G401 (cell line): ENCODE measurements around the gene PYY. TPM values are rescaled to one million over a fixed set of nuclear protein-coding genes. Genes with fewer than 3 reads are reported as not detected.
A peak's percentile ranks its signal among the peaks of the same experiment; 100 is the strongest.

ENCODE experiments used
- DNase-seq: peaks from one replicate; pipeline ENCODE4 v3.0.0-alpha.2; 2015; ENCODE audit warnings: low spot score
- in situ Hi-C: cut with HindIII; loops from 2 replicates; pipeline ENCODE4 v1.10.0; 2016; ENCODE audit warnings: low sequenced_read_pairs, mixed read lengths
- total RNA-seq: library from RNA; depleted of rRNA; stranded (reverse); fragments of >200 nt; shearing (Covaris generic); gene quantifications from 2 replicates; pipeline ENCODE4 v1.2.3, GENCODE V29; 2014

PYY gene
- total RNA-seq, 1 experiment from 2014 or later, result not detected

DNA sequence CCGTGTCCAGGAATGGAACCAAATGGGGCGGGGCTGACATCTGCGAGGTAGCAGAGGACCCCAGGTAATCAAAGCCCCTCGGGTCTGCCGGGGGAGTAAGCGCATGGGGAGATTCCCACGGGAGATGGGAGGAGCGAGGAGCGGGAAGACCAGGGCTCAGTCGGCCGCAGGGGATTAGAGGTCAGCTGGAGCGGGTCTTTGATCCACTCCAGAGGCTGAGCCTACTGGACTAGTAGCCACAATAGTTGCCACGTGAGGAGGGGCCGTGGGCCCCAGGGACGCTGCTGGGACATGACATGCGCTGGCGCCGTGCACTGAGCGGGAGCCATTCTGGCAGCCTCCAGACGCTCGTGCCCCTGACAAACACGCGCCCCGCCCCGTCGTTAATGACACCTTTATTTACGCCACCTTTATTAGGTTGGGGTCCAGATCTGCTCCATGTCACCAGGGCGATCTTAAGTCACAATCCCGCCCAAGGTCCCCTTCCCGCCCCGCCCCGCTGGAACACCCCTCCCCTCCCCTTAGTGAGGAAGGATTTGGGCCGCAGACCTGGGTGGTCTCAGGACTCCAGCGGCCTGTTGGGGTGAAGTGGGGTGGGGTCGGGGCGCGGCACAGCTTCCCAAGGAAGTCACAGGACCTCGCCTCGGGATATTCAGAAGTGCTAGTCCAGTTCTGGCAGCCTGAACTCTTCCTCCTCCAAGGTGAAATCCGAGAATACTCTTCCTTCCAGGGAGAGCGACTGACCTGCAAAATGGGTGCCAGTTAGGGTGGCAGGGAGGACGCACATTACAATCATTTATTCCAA, 26.5 kb downstream of the PYY start:
- in situ Hi-C loops, result no loop called here
- DNase-seq, result no peak

- no peak for DNase-seq
- in situ Hi-C loops, result no loop called here
These were observed 29.2 kb downstream of the PYY start for GRCh38 chr17:43924558-43924957.

DNA sequence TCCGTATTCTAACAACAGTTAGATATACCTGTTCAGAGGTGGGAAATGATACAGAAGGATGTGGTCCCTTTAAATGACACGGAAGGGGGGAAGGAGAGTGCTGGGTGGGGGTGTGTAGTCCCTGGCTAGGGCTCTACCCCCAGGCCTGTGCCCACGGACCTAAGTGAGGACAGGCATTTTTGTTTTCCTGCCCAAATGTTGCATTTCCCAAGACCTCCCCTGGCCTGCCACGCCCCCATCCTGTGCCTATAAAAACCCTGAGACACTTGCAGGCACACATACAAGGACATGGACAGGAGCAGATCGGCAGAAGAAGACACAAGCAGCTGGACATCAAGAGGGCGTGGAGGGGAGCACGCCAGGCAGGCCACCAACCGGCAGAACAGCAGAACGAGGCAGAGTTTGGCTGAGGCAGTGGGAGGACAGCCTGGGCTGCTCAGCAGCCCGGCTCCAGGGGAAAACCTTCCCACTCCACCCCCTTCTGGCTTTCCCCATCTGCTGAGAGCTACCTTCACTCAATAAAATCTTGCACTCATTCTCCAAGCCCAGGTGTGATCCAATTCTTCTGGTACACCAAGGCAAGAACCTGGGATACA, 33.1 kb downstream of the PYY start:
- no peak for DNase-seq
- in situ Hi-C loops, result no loop called here

DNA sequence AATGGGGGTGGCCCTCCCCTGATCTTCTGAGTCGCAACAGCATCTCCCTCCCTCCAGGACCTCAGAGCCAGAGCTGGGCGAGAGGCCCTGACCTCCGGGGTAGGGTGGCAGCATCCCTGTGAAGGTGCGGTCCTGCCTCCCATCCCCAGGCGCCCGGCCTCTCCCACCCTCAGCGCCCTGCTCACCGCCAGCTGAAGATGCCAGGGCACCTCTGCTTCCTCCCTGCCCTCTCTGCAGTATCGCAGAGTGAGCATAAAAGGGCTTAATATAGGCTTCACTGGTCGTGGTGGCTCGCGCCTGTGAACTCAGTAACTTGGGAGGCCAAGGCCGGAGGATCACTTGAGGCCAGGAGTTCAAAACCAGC, 35.7 kb downstream of the PYY start:
- DNase-seq, result no peak
- in situ Hi-C loops, result no loop called here

DNA sequence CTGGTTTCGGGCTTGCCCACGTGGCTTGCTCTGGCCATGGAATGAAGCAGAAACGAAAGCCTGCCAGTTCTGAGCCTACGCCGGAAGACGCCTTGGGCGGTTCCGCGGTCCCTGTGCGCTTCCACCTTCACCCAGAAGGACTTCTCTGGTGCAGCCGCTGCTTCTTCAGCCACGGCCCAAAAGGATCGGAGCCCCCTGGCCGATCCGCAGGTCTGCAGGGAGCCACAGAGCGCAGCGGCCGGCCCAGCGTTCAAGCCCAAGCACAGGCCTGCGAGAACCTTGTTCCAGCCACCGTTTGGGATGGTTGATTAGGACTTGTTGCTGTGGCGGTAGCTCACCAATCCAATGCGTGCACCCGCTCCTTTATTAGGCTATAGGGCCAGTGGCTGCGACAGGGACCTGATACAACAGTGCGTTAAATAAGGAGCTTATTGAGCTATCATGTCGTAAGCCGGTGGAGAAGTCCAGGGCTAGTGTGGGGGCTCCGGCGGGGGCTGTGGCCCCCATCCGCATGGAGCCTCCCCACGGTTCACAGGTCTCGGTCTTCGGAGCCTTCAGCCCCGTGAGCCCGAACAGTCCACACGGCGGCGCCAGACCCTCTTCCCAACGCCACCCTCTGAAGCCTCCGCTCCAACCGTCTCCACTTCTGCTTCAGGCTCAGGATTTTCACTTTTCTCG, 36.3 kb downstream of the PYY start:
- in situ Hi-C loops, result no loop called here
- peak; percentile 43 for DNase-seq

DNA sequence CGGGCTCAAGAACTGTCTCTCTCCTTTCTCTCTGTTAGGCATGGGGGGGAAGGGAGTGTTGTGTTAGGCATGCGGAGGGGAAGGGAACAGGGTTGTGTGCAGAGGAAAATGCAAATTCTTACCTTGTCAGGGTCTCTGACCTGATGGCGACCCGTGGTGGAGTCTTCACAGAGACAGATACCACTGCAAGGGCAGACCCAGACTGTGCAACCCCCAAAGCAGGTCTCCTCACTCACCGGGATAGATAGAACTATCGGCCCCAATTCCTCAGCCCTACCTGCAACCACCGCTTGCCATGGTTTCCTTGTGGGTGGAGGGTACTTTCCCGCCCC, 36.8 kb downstream of the PYY start:
- in situ Hi-C loops, result no loop called here
- DNase-seq, result no peak

GRCh38 chr17:43916385-43916784, 37.4 kb downstream of the PYY start:
- no peak for DNase-seq
- in situ Hi-C loops, result no loop called here

GRCh38 chr17:43915559-43915958, 38.2 kb downstream of the PYY start:
- in situ Hi-C loops, result no loop called here
- DNase-seq, result no peak

- no peak for DNase-seq
These were observed 39.3 kb downstream of the PYY start for GRCh38 chr17:43914451-43914850.

GRCh38 chr17:43913584-43913983, 40.2 kb downstream of the PYY start:
- in situ Hi-C loops, result no loop called here
- no peak for DNase-seq

More at GRCh38 chr17:43914451-43914850, 39.3 kb downstream of the PYY start:
- in situ Hi-C loops, result no loop called here

- DNase-seq, result no peak
- in situ Hi-C loops, result no loop called here
These were observed 41.0 kb downstream of the PYY start for GRCh38 chr17:43912635-43913304.

- in situ Hi-C loops, result no loop called here
- no peak for DNase-seq
These were observed 41.8 kb downstream of the PYY start for GRCh38 chr17:43911904-43912303.

DNA sequence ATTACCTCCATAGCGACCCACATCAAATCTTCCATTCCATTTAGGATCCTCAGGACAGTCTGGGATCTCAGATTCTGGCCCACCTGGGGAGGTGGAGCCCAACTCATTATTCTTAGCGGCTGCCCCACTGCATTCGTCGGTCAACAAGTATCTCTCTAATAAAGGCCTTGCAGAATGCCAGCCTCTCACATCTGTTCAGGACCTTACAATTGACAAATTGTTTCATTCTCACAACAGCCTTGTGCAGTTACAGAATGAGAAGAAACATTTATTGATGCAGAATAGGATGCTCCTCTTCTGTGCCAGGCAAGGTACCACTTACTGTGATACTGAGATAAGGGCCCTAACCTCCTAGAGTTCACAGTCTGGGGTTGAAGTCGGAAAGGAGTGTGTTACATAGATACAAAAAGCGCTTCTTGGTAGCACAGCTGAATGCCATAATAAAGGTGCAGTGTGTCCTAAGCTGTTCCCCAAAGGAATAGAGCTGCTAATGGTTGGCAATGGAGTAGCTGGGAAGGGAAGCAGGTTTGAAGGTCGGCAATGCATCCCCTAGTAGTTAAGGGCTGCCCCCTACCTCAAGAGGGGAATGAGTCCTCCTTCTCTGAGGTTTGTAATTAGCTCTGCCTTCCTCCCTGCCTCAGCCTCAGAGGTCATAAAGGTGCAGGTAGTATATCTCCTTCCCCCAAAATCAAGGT, 44.1 kb downstream of the PYY start:
- no peak for DNase-seq
- in situ Hi-C loops, result no loop called here

DNA sequence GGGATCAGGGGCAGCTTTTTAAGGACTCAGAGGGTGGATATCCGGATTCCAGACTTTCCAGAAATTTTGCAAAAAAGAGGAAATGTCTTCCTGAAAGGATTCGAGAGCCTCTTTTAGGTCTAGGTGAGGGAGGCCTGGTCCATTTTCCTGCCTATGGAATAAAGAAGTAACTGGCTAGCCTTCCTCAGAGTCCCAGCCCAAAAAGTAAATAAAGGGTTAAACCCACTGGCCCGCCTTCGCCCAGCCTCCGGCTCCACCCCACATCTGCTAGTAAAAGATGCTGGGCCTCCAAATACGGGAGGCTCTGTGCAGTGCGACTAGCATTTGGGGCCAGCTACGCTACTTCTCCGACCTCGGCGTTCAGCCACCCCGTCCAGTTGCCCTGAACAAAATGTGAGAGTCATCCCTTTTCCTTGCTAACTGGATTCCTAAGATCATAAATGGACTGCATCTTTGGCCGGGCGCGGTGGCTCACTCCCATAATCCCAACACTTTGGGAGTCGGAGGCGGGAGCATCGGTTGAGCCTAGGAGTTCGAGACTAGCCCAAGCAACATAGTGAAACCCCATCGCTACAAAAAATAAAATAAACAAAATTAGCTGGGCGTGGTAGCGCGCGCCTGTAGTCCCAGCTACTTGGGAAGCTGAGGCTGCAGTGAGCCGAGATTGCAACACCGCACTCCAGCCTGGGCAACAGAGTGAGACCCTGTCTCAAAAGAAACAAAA, 45.6 kb downstream of the PYY start:
- in situ Hi-C loops, result no loop called here
- DNase-seq, result peak; percentile 91

DNA sequence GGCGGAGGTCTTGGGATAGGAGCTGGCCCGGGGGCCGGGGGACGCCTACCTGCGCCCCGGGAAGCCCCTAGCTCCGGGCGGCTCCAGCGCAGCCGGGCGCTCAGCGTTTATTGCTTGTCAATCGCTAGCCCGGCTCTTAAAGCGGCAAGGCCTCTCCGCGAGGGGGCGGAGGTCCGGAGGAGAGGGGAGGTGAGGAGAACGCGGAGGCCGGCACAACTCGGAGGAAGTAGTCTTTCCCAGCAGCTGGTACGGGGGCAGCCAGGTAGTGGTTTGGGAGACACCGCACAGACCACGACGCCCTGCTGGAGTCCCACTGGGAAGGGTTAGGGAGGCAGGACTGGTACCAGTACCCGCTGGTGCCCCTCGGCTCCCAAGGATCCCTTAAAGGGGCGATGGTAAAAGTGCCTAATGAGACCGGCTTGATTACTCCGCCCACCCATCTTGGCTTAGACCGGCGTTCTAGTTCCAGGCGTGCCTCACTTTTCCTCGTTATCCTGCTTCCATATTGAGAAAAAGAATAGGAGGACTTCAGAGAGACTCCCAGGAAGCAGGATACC, 46.2 kb downstream of the PYY start, which contains the start of gene MPP2:
Gene MPP2, minus strand, starts transcription at position 112 of the 557 bp plus-strand sequence. CDS start 3,076 bp downstream, outside the sequence.
- in situ Hi-C loops, result no loop called here
- peak; percentile 89 for DNase-seq

GRCh38 chr17:43906951-43907424, 46.8 kb downstream of the PYY start:
- in situ Hi-C loops, result no loop called here
- no peak for DNase-seq

DNA sequence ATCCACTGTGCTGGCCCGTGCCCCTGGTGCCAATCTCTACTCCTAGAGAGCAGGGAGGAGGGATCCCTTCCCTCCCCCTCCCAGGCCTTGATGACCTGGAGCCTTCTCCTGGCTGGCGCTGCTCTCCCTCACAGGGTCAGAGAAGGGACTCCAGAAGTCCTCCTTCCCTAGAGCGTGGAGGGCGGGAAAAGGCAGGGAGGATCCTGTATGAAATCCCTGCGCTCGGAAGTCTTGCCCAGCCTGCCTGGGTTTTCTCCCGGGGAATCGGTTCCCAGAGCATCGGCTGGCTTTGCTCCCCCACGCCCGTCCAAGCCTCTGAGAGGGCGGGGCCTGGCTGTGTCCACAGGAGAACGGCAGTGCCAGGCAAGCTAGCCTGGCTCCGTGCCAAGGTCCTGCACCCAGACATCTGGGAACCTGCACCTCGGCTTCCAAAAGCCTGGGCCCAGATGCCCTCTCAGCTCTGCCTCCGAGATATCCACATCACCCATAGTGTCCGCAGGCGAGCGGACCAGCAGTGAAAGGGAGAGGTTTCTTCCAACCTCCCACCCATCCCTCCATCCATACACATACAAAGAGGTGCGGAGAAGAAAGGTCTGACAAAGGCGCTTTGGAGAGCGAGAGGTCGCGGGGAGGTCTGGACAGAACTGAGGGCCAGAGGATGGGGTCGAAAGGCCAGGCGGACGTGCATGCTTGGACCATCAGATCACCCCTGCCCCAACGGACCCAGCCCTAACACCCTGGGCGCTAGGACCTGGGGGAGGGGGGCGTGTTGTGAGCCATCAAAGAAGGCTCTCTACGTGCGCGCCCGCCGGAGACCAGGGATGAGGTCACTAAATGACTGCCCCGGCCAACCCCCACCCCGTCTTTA, 47.5 kb downstream of the PYY start:
- DNase-seq, result peak; percentile 92
- in situ Hi-C loops, result no loop called here
